ENCODE measurements around the gene FBXO41.
A peak's percentile ranks its signal among the peaks of the same experiment; 100 is the strongest.

Gene FBXO41, protein sequence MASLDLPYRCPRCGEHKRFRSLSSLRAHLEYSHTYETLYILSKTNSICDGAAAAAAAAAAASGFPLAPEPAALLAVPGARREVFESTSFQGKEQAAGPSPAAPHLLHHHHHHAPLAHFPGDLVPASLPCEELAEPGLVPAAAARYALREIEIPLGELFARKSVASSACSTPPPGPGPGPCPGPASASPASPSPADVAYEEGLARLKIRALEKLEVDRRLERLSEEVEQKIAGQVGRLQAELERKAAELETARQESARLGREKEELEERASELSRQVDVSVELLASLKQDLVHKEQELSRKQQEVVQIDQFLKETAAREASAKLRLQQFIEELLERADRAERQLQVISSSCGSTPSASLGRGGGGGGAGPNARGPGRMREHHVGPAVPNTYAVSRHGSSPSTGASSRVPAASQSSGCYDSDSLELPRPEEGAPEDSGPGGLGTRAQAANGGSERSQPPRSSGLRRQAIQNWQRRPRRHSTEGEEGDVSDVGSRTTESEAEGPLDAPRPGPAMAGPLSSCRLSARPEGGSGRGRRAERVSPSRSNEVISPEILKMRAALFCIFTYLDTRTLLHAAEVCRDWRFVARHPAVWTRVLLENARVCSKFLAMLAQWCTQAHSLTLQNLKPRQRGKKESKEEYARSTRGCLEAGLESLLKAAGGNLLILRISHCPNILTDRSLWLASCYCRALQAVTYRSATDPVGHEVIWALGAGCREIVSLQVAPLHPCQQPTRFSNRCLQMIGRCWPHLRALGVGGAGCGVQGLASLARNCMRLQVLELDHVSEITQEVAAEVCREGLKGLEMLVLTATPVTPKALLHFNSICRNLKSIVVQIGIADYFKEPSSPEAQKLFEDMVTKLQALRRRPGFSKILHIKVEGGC

DNA sequence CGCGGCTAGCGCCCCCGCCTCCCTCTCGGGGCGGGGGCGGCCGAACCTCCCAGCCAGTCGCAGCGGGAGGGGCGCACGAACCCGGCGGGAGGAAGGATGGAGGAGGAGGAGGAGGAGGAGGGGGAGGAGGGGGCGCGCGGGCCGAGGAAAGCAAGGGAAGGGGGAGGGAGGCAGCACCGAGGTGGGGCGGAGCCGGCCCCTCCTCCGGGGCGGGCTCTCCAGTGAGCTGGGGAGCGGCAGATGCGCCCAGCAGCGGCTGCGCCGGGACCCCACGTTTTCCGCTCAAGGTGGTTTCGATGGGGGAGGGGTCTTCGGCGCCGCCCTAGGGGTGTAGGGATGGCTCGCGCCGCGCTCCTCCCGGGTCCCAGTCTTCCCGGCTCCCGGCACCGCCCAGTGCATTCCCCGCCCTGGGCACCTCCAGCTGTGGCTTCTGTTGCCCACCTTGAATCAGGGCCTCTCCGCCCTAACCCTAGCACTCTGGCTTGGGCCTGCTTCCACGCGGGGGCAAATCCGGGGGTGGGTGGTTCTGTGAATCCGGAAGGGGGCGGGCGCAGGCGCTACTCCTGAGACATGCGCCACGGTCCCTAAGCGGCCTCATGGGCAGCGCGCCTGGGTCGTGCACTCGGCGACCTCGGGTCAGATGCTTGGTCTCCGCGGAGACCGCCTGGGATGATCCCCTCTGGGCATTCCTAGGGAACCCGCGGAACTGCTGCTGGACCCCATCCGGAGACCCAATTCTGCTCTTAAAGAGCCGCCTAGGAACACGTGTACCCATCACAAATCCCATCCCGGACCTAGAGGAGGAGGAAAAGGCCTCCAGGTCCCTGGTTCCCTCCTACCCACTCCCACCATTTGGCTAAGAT is at the start of gene FBXO41:
TSS of gene FBXO41 (minus strand) at position 183 of the 863 bp plus-strand sequence. CDS start 14,848 bp downstream, outside the sequence.
- ChIA-PET POLR2A (interaction anchor here (1.8 kb wide), 1 partner anchor 51 kb away, joined by 9 read pairs; the partner anchor contains the start of genes CCT7 and PRADC1), CTCF (interaction anchor here (0.6 kb wide), 1 partner anchor 1591 kb away, joined by 3 read pairs; no protein-coding TSS in a partner anchor)
- peaks cover 0 to 11% of the 10 kb centered on the region in 2 experiments; a peak in 1 of 3 replicates for H3K36me3 ChIP-seq (ENCODE audit: control insufficient read depth in 2 of 2, insufficient read depth in 1 of 2, low read length in 2 of 2)
- H3K27ac ChIP-seq (ENCODE audit: extremely low read depth, low read depth, low read length): peak within 1 kb of the TSS; percentile 64; the same call in 1 of the 2 replicates
- peak within 1 kb of the TSS; percentile 55 for H3K4me3 ChIP-seq (ENCODE audit: low read depth, low read length)
- peaks cover 8% of the 10 kb centered on the region for H3K4me1 ChIP-seq (ENCODE audit: control insufficient read depth, insufficient read depth, low read length)
- H3K9me3 ChIP-seq (ENCODE audit: control insufficient read depth, insufficient read depth, low read depth, low read length): no peaks in the 10 kb centered on the region
- no peak for TF ChIP-seq ZFP41 (tag by site-specific recombination; IDR thresholded peaks at IDR 0.05; ENCODE audit: borderline replicate concordance)
- TF ChIP-seq GLI2 (tag by site-specific recombination; IDR thresholded peaks at IDR 0.05; ENCODE audit: borderline replicate concordance, low read depth): no peak
- TF ChIP-seq REPIN1 (tag by site-specific recombination; IDR thresholded peaks at IDR 0.05; ENCODE audit: low read depth): no peak
- TF ChIP-seq ZNF19 (tag by site-specific recombination; IDR thresholded peaks at IDR 0.05; ENCODE audit: low read depth): no peak
- TF ChIP-seq, protein P1, sequence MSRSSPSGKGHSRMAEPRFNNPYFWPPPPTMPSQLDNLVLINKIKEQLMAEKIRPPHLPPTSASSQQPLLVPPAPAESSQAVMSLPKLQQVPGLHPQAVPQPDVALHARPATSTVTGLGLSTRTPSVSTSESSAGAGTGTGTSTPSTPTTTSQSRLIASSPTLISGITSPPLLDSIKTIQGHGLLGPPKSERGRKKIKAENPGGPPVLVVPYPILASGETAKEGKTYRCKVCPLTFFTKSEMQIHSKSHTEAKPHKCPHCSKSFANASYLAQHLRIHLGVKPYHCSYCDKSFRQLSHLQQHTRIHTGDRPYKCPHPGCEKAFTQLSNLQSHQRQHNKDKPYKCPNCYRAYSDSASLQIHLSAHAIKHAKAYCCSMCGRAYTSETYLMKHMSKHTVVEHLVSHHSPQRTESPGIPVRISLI (tag by site-specific recombination; IDR thresholded peaks at IDR 0.05): no peak
- TF ChIP-seq ZNF529 (tag by site-specific recombination; IDR thresholded peaks at IDR 0.05; ENCODE audit: insufficient replicate concordance): no peak
- TF ChIP-seq, protein P2, sequence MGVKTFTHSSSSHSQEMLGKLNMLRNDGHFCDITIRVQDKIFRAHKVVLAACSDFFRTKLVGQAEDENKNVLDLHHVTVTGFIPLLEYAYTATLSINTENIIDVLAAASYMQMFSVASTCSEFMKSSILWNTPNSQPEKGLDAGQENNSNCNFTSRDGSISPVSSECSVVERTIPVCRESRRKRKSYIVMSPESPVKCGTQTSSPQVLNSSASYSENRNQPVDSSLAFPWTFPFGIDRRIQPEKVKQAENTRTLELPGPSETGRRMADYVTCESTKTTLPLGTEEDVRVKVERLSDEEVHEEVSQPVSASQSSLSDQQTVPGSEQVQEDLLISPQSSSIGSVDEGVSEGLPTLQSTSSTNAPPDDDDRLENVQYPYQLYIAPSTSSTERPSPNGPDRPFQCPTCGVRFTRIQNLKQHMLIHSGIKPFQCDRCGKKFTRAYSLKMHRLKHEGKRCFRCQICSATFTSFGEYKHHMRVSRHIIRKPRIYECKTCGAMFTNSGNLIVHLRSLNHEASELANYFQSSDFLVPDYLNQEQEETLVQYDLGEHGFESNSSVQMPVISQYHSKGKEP (tag by site-specific recombination; IDR thresholded peaks at IDR 0.05): no peak
- no peak for TF ChIP-seq KLF7 (tag by site-specific recombination; IDR thresholded peaks at IDR 0.05; ENCODE audit: borderline replicate concordance)
- TF ChIP-seq ZNF37A (tag by site-specific recombination; IDR thresholded peaks at IDR 0.05): no peak
- TF ChIP-seq, protein P3, sequence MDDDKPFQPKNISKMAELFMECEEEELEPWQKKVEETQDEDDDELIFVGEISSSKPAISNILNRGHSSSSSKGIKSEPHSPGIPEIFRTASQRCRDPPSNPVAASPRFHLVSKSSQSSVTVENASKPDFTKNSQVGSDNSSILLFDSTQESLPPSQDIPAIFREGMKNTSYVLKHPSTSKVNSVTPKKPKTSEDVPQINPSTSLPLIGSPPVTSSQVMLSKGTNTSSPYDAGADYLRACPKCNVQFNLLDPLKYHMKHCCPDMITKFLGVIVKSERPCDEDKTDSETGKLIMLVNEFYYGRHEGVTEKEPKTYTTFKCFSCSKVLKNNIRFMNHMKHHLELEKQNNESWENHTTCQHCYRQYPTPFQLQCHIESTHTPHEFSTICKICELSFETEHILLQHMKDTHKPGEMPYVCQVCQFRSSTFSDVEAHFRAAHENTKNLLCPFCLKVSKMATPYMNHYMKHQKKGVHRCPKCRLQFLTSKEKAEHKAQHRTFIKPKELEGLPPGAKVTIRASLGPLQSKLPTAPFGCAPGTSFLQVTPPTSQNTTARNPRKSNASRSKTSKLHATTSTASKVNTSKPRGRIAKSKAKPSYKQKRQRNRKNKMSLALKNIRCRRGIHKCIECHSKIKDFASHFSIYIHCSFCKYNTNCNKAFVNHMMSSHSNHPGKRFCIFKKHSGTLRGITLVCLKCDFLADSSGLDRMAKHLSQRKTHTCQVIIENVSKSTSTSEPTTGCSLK (tag by site-specific recombination; IDR thresholded peaks at IDR 0.05): no peak
- TF ChIP-seq HOXC10 (CRISPR knock-in tag; IDR thresholded peaks at IDR 0.05): no peak
- no peak for TF ChIP-seq ZNF214 (tag by site-specific recombination; IDR thresholded peaks at IDR 0.05; ENCODE audit: borderline replicate concordance)
- TF ChIP-seq, protein P4, sequence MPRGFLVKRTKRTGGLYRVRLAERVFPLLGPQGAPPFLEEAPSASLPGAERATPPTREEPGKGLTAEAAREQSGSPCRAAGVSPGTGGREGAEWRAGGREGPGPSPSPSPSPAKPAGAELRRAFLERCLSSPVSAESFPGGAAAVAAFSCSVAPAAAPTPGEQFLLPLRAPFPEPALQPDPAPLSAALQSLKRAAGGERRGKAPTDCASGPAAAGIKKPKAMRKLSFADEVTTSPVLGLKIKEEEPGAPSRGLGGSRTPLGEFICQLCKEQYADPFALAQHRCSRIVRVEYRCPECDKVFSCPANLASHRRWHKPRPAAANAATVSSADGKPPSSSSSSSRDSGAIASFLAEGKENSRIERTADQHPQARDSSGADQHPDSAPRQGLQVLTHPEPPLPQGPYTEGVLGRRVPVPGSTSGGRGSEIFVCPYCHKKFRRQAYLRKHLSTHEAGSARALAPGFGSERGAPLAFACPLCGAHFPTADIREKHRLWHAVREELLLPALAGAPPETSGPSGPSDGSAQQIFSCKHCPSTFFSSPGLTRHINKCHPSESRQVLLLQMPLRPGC (tag by site-specific recombination; IDR thresholded peaks at IDR 0.05): no peak
- no peak for TF ChIP-seq ZNF311 (tag by site-specific recombination; IDR thresholded peaks at IDR 0.05; ENCODE audit: borderline replicate concordance)
- no peak for TF ChIP-seq ZNF785 (tag by site-specific recombination; IDR thresholded peaks at IDR 0.05)
- no peak for TF ChIP-seq OSR2 (tag by site-specific recombination; IDR thresholded peaks at IDR 0.05)
- no peak for TF ChIP-seq ZNF571 (tag by site-specific recombination; IDR thresholded peaks at IDR 0.05)
- TF ChIP-seq, protein P5, sequence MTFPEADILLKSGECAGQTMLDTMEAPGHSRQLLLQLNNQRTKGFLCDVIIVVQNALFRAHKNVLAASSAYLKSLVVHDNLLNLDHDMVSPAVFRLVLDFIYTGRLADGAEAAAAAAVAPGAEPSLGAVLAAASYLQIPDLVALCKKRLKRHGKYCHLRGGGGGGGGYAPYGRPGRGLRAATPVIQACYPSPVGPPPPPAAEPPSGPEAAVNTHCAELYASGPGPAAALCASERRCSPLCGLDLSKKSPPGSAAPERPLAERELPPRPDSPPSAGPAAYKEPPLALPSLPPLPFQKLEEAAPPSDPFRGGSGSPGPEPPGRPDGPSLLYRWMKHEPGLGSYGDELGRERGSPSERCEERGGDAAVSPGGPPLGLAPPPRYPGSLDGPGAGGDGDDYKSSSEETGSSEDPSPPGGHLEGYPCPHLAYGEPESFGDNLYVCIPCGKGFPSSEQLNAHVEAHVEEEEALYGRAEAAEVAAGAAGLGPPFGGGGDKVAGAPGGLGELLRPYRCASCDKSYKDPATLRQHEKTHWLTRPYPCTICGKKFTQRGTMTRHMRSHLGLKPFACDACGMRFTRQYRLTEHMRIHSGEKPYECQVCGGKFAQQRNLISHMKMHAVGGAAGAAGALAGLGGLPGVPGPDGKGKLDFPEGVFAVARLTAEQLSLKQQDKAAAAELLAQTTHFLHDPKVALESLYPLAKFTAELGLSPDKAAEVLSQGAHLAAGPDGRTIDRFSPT (tag by site-specific recombination; IDR thresholded peaks at IDR 0.05): no peak
- TF ChIP-seq ZNF654 (tag by site-specific recombination; IDR thresholded peaks at IDR 0.05; ENCODE audit: low read depth): no peak
- TF ChIP-seq, protein P6, sequence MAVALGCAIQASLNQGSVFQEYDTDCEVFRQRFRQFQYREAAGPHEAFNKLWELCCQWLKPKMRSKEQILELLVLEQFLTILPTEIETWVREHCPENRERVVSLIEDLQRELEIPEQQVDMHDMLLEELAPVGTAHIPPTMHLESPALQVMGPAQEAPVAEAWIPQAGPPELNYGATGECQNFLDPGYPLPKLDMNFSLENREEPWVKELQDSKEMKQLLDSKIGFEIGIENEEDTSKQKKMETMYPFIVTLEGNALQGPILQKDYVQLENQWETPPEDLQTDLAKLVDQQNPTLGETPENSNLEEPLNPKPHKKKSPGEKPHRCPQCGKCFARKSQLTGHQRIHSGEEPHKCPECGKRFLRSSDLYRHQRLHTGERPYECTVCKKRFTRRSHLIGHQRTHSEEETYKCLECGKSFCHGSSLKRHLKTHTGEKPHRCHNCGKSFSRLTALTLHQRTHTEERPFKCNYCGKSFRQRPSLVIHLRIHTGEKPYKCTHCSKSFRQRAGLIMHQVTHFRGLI (tag by site-specific recombination; IDR thresholded peaks at IDR 0.05): no peak
- no peak for TF ChIP-seq ZNF555 (tag by site-specific recombination; conservative IDR thresholded peaks at IDR 0.05)

Measured in HEK293 (cell line).